T-helper 9 cell (primary cell): ENCODE results near the gene NBEAL2.

Source experiments
- DNase-seq: peaks from one replicate; pipeline ENCODE4 v3.0.0-alpha.2; 2020
- total RNA-seq, 2 donors: gene quantifications; one replicate each; lab custom pipeline; 2026; lab: John Stamatoyannopoulos, UW

NBEAL2 gene
- 343 to 382 reads per million in 2 donors for total RNA-seq

GRCh38 chr3:46978985-46979944, at the start of gene NBEAL2:
Gene NBEAL2, plus strand, starts transcription at chr3:46979666. Its CDS starts 196 bp downstream, at chr3:46979862.
- peak; percentile 93 for DNase-seq

GRCh38 chr3:46930166-46930944, 49.1 kb upstream of the NBEAL2 start:
- no peak for DNase-seq

- no peak for DNase-seq
Observed at GRCh38 chr3:46930945-46931403, 48.5 kb upstream of the NBEAL2 start.

- no peak for DNase-seq
Observed at GRCh38 chr3:46931631-46932331, 47.7 kb upstream of the NBEAL2 start.

GRCh38 chr3:46932455-46933225, 46.8 kb upstream of the NBEAL2 start:
- no peak for DNase-seq

- DNase-seq: no peak
Observed at GRCh38 chr3:46933261-46933660, 46.2 kb upstream of the NBEAL2 start.

GRCh38 chr3:46934072-46934471, 45.4 kb upstream of the NBEAL2 start:
- no peak for DNase-seq

- DNase-seq: no peak
Observed at GRCh38 chr3:46934498-46935167, 44.8 kb upstream of the NBEAL2 start.

- DNase-seq: no peak
Observed at GRCh38 chr3:46935168-46935858, 44.2 kb upstream of the NBEAL2 start.

- no peak for DNase-seq
Observed at GRCh38 chr3:46935989-46936558, 43.4 kb upstream of the NBEAL2 start.

GRCh38 chr3:46936733-46937250, 42.7 kb upstream of the NBEAL2 start:
- no peak for DNase-seq

GRCh38 chr3:46938118-46938517, 41.3 kb upstream of the NBEAL2 start:
- no peak for DNase-seq

GRCh38 chr3:46939578-46940445, 39.7 kb upstream of the NBEAL2 start:
- DNase-seq: no peak

- DNase-seq: no peak
Observed at GRCh38 chr3:46942076-46942475, 37.4 kb upstream of the NBEAL2 start.

GRCh38 chr3:46942481-46943236, 36.8 kb upstream of the NBEAL2 start:
- no peak for DNase-seq

GRCh38 chr3:46943237-46944187, 36.0 kb upstream of the NBEAL2 start:
- no peak for DNase-seq

GRCh38 chr3:46944191-46944590, 35.3 kb upstream of the NBEAL2 start:
- DNase-seq: no peak
